Hindlimb muscle (tissue), 1 donor: ENCODE data around the gene CAPN11. TPM values are rescaled to one million over a fixed set of nuclear protein-coding genes. Genes with fewer than 3 reads are reported as not detected.
A peak's percentile ranks its signal among the peaks of the same experiment; 100 is the strongest.
"Not testable (repeated sequence)": the region's sequence is repeated elsewhere in the genome, so short reads cannot be mapped to it uniquely, and the experiment has no call there.

Source experiments
- DNase-seq: peaks from one replicate; pipeline ENCODE4 v3.0.0-alpha.2; 2013
- polyA plus RNA-seq: library from polyadenylated mRNA; unstranded; fragments of 120-200 nt; gene quantifications from one replicate; pipeline ENCODE4 v1.2.1, GENCODE V29; 2013; ENCODE audit not compliant: insufficient read length

Gene CAPN11
- polyA plus RNA-seq, 1 donor = 0.61 TPM

- DNase-seq = no peak
These were observed 26.1 kb upstream of the CAPN11 start for GRCh38 chr6:44132476-44132875.

GRCh38 chr6:44133003-44133931 is 25.4 kb upstream of the CAPN11 start:
- DNase-seq = no peak

- no peak for DNase-seq
These were observed 24.5 kb upstream of the CAPN11 start for GRCh38 chr6:44133981-44134711.

- DNase-seq = no peak
These were observed 23.4 kb upstream of the CAPN11 start for GRCh38 chr6:44135173-44135758.

DNA sequence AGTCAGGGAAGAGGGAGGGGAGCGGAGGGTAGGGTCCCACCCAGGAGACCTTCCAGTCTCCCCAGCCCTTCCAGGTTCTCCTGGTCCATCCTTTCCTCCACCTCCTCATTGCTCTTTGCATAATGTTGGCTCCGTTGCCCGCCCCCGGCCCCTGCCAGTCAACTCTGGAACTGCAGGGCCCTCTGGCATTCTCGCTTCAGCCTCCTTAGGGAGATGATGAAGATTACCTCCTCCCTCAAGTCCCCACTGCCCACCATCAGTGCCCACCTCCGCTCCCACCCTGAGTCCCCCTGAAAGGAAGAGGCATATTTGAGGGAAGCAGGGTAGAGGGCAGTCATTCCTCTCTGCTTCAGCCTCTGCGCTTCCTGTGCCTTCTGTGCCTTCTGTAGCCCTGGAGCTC is 22.7 kb upstream of the CAPN11 start:
- no peak for DNase-seq

- no peak for DNase-seq
These were observed 19.8 kb upstream of the CAPN11 start for GRCh38 chr6:44138717-44139350.

DNA sequence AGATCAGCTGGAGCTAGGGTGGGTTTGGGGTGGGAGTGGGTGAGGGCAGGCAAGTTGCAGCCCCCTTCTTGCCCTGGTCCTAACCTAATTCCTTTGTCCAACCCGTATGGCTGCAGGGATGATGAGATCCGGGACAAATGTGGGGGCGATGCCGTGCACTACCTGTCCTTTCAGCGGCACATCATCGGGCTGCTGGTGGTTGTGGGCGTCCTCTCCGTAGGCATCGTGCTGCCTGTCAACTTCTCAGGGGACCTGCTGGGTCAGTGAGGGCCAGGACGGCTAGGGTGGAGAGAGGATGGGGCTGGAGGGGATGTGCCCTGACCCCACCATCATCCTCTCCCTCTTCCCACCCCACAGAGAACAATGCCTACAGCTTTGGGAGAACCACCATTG is 19.3 kb upstream of the CAPN11 start:
- DNase-seq = no peak

- no peak for DNase-seq
These were observed 15.8 kb upstream of the CAPN11 start for GRCh38 chr6:44142835-44143234.

- DNase-seq = no peak
These were observed 14.9 kb upstream of the CAPN11 start for GRCh38 chr6:44143731-44144130.

- not testable (repeated sequence) for DNase-seq
These were observed 14.1 kb upstream of the CAPN11 start for GRCh38 chr6:44144536-44144935.

GRCh38 chr6:44145839-44146238 is 12.8 kb upstream of the CAPN11 start:
- DNase-seq = no peak

DNA sequence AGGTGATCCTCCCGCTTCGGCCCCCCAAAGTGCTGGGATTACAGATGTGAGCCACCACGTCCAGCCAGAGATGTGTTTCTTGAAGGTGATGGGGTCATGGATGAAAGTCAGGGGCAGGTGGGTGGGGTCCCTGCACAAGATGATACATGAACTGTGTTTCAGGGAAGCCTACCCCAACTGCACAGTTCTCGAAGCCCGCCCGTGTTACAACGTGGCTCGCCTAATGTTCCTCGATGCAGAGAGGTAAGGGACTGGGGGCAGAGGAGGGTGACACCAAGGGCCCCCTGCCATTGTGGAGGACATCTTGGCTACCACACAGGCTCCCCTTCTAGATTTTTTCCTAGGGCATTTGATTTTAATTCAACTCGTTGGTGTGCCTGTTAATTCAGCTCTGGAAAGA is 11.9 kb upstream of the CAPN11 start:
- no peak for DNase-seq

GRCh38 chr6:44147256-44147655 is 11.4 kb upstream of the CAPN11 start:
- no peak for DNase-seq

GRCh38 chr6:44148306-44148705 is 10.3 kb upstream of the CAPN11 start:
- DNase-seq = no peak

- DNase-seq = no peak
These were observed 9.1 kb upstream of the CAPN11 start for GRCh38 chr6:44149369-44150012.

GRCh38 chr6:44150317-44150917 is 8.2 kb upstream of the CAPN11 start:
- DNase-seq = no peak

DNA sequence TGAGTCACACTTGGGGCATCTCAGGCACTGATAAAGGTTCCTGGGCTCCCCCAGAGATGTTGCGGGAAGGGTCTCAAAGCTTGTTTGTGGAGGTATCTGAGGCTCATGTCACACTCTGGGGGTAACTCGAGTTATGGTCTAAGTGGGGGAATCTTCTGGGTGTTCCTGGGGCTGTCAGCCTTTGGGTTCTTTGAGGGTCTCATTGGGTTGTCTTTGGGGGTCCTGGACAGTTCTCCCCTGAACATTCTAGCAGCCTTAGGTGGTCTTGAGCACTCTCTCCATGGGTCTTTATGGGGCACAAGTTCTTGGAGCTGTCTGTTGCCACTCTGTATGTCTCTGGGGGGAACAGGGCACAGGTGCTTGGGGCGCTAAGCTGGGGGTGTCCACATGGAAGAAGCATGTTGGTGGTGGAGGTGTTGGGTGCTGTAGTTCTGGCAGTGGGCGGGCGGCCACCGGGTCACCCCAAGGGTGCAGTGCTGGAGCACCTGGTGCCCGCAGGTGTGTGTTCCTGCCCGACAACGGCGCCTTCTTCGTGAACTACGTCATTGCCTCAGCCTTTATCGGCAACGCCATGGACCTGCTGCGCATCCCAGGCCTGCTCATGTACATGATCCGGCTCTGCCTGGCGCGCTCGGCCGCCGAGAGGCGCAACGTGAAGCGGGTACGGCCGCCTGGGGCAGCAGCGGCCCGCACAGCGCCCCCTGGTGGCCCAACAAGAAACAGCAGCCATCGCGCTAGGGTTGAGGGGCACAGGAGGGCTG is 7.1 kb upstream of the CAPN11 start:
- DNase-seq = peak; percentile 68

GRCh38 chr6:44152109-44152461 is 6.5 kb upstream of the CAPN11 start:
- no peak for DNase-seq

GRCh38 chr6:44152533-44152932 is 6.1 kb upstream of the CAPN11 start:
- no peak for DNase-seq

DNA sequence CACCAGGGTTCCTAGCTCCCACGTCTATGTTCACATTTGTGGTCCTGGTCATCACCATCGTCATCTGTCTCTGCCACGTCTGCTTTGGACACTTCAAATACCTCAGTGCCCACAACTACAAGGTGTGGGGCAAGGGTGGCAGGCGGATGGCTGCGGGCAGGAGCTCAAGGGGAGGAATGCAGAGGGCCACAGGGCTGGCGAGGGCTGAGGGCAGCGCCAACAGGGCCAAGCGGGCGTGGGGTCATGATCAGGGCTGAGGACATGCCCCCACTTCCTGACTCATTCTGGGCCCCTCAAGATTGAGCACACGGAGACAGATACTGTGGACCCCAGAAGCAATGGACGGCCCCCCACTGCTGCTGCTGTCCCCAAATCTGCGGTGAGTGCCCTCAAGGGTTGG is 4.6 kb upstream of the CAPN11 start:
- no peak for DNase-seq

GRCh38 chr6:44156494-44157151 is 2.0 kb upstream of the CAPN11 start:
- DNase-seq = no peak
